GM12892 (cell line): Measurements from ENCODE around the gene ACTN1.

ENCODE experiments used
- DNase-seq: peaks from one replicate; pipeline ENCODE4 v3.0.0; 2011; ENCODE audit not compliant: insufficient read length
- FAIRE-seq: peaks from 2 replicates; lab custom pipeline; 2011; peaks lifted over from hg19 to GRCh38; lab: Jason Lieb, UNC
- POLR2A ChIP-seq: IDR thresholded peaks from 2 replicates; pipeline ENCODE4 v1.6.1; 2011; ENCODE audit warnings: low read depth, low read length, control low read depth
- POLR2AphosphoS5 ChIP-seq: IDR thresholded peaks from 2 replicates; pipeline ENCODE4 v1.6.1; 2011; ENCODE audit warnings: low read depth, low read length, control low read depth
- TAF1 ChIP-seq: IDR thresholded peaks from 2 replicates; pipeline ENCODE4 v1.6.1; 2011; ENCODE audit warnings: low read depth, mild to moderate bottlenecking, control low read depth, low read length, borderline replicate concordance

The ACTN1 gene

GRCh38 chr14:68888025-68888850 lies 90.9 kb downstream of the ACTN1 start:
- FAIRE-seq (no peak), DNase-seq (no peak)
- TF ChIP-seq TAF1 (no peak), POLR2AphosphoS5 (no peak), POLR2A (no peak)

- FAIRE-seq (no peak), DNase-seq (no peak)
- TF ChIP-seq POLR2A = no peak
- TF ChIP-seq POLR2AphosphoS5 = no peak
These were observed 93.0 kb downstream of the ACTN1 start for GRCh38 chr14:68886109-68886434.

DNA sequence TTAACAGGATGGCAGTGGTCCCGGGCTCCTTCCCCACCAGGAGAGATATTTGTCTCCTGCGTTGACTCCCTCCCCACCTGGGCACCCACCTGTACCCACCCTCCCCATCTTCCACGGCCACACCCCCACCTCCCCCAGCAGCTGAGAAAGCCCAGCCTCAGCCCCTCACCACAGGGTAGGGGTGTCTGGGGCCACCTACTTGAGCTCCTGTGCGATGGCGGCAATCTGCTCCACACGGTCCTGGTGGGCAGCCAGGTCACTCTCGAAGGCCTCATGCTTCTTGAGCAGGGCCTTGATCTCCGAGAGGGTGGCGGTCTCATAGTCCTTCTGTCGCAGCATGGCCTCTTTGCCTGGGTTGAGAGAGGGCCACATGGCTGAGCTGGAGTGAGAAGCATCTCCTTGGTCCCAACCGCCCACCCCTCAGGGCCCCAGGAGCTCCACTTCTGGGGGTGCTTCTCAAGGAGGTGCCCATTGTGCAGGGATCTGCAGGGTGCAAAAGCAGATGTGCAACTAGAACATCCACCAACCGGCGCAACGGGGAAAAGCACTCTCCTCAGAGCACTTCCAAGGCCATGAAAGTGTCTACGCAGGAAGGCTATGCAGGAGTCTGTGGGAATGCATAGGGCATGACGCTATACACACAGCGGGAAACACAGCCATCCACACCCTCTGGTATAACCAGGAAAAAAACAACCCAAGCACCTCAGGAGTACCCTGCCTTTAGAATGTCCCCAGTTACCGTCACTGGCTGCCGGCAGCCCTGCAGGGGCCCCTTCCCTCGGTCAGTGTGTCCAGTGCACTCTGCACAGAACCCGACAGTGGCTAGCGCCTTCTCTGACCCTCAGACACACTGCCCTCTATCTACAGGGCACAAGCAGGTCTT lies 93.6 kb downstream of the ACTN1 start:
- DNase-seq (no peak), FAIRE-seq (no peak)
- TF ChIP-seq POLR2A (no peak), TAF1 (no peak), POLR2AphosphoS5 (no peak)

DNA sequence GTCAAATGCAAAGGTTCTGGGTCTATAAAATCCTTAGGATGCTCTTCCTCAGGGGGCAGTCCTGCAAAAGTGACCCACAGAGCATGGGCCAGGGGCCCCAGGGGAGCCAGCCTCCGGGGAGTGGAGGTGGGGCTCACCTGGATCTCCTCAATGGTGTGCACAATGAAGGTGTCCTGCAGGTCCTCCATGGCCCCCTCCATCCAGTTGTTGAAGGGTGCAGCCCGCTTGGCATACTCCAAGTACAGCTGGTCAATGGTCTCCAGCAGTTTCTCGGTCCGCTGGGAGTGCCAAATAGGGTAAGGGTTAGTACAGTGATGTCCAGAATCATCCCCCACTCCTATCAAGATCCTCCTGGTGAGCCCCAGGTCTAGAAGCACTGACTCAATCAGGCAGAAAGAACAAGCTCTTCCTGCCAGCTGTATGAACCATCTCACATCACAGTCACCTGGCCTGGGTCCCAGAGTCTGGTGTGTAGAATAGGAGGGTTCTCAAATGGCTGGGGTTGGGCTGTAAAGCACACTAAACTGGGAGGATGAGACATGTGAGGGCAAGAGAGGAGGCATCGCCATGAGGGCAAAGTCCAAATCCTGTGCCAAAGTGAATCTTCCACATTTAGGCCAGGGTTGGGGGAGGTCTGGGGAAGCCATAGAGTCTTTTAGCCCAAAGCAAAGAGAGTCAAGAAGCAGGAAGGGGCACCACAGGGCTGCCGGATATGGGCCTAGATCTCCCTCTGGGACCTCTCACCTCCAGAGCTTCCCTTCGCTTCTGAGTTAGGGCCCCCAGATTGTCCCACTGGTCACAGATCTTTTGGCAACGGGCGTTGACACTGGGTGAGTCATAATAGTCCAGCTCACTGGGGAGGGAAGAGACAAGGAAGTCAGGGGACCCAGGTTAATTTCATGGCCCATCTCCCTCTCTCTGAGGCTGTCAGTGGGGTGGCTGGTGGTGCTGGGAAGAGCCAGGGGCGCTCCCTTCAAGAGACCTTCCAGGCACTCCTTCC lies 94.8 kb downstream of the ACTN1 start:
- TF ChIP-seq POLR2AphosphoS5 (no peak), TAF1 (no peak), POLR2A (no peak)
- DNase-seq = no peak
- FAIRE-seq = no peak

DNA sequence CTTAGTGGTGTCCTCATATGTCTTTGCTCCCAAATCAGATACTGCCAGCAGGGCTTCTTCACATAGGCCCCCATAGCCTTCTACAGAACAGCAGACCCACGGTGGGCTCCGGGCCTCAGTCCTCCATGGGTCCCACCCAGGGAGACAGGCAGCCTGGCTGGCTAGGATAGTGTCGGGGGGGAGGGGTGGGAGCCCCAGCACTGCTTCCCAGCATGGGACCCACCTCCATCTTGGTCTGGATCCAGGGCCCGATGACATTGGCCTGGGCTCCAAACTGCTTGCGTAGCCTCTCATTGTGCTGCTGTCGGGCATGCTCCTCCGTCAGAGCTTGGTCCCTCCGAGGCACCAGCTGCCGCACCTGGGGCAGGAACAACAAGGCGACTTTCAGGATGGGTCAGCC lies 96.9 kb downstream of the ACTN1 start:
- FAIRE-seq (no peak), DNase-seq (no peak)
- TF ChIP-seq POLR2A (no peak), POLR2AphosphoS5 (no peak), TAF1 (no peak)

- no peak for TF ChIP-seq POLR2AphosphoS5
- no peak for TF ChIP-seq POLR2A
- no peak for TF ChIP-seq TAF1
- no peak for DNase-seq
- no peak for FAIRE-seq
These were observed 97.7 kb downstream of the ACTN1 start for GRCh38 chr14:68881396-68881795.

DNA sequence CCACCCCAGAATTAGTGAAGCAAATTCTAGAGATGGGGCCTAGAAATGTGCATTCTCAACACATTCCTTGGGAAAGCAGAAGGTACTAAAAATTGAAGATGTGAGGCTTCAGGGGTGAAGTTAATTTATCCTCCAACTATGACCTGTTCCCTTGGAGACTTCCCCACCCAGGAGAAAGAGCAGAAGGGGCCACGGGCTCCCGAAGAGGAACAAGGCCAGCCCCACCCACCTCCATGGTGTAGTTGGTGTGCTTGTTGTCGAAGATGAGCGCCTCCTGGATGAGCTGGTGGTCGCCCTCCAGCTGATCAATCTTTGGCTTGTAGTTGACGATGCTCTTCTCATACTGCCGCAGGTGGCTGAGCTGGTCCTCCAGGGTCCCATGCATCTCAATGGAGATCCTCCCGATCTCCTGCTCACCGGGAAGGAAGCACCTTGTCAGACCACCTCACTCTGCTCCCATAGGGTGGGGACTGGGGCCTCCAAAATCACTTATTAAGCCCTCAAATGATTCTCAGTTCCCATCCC lies 98.5 kb downstream of the ACTN1 start:
- DNase-seq = no peak
- no peak for FAIRE-seq
- TF ChIP-seq POLR2AphosphoS5 = no peak
- TF ChIP-seq TAF1 = no peak
- no peak for TF ChIP-seq POLR2A

GRCh38 chr14:68879841-68880575 lies 99.1 kb downstream of the ACTN1 start:
- no peak for TF ChIP-seq POLR2AphosphoS5
- no peak for TF ChIP-seq POLR2A
- TF ChIP-seq TAF1 = no peak
- no peak for FAIRE-seq
- DNase-seq = no peak

GRCh38 chr14:68879321-68879781 lies 99.8 kb downstream of the ACTN1 start:
- TF ChIP-seq TAF1 (no peak), POLR2A (no peak), POLR2AphosphoS5 (no peak)
- no peak for DNase-seq
- no peak for FAIRE-seq

DNA sequence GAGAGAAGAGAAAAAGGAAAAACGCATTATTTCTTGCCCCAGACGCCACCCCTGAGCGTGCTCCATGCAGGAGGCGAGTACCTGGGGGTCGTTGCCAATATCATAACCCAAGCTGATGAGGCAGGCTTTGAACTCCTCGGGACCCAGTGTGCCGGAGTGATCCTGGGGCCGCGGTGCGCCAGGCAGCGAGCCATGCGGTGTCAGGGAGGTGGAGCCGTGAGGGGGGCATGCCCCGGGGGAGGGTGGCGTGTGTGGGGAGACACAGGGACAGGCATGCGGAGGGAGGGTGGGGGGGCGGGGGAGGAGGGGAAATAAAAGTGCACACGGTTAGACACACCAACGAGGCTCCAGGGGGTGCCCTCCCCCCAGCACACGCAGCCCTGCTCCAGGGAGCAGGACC lies 100.2 kb downstream of the ACTN1 start:
- DNase-seq = no peak
- FAIRE-seq = no peak
- TF ChIP-seq TAF1 = no peak
- TF ChIP-seq POLR2A = no peak
- TF ChIP-seq POLR2AphosphoS5 = no peak
